22Rv1 (cell line): ENCODE results near the gene NOVA2.

Experiments used
- CTCF ChIP-seq: fragments of 450-650 bp; IDR thresholded peaks from 2 replicates; pipeline ENCODE4 v1.5.1; 2017; ENCODE audit warnings: mild to moderate bottlenecking
- ZFX ChIP-seq: fragments of 450-650 bp; IDR thresholded peaks from 2 replicates; pipeline ENCODE4 v1.6.1; 2017; ENCODE audit warnings: antibody characterized with exemption, borderline replicate concordance

GRCh38 chr19:45994456-45994997 is 20.9 kb upstream of the NOVA2 start:
- TF ChIP-seq CTCF = no peak
- TF ChIP-seq ZFX = no peak
